ENCODE results near the gene PSMD9.
"Not testable (repeated sequence)": the region's sequence is repeated elsewhere in the genome, so short reads cannot be mapped to it uniquely, and the experiment has no call there.

The PSMD9 gene

DNA sequence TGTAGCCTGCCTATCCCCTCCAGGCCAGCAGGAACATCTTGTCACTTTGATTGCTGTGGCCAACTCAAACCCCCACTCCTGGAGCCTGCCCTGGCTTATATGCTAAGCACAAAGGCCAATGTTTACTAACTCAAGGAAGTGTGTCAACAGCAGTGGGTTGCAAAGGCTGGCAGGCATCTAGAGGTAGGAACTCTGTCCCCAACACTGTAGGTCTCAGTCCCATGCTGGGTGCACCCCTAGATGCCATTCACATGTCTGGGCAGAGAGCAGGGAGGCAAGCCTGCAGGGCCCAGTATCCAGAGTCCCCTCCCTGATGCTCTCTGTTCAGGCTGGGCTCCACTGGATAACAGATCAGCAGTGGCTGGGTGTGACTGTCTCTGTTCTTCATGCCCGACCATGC lies 28.3 kb upstream of the PSMD9 start:
- no peak for DNase-seq (ENCODE audit: low read depth)
- H3K4me3 ChIP-seq (ENCODE audit: control insufficient read depth, low read depth, low read length): no peak overlapping the region
- TF ChIP-seq, protein P1, sequence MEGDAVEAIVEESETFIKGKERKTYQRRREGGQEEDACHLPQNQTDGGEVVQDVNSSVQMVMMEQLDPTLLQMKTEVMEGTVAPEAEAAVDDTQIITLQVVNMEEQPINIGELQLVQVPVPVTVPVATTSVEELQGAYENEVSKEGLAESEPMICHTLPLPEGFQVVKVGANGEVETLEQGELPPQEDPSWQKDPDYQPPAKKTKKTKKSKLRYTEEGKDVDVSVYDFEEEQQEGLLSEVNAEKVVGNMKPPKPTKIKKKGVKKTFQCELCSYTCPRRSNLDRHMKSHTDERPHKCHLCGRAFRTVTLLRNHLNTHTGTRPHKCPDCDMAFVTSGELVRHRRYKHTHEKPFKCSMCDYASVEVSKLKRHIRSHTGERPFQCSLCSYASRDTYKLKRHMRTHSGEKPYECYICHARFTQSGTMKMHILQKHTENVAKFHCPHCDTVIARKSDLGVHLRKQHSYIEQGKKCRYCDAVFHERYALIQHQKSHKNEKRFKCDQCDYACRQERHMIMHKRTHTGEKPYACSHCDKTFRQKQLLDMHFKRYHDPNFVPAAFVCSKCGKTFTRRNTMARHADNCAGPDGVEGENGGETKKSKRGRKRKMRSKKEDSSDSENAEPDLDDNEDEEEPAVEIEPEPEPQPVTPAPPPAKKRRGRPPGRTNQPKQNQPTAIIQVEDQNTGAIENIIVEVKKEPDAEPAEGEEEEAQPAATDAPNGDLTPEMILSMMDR (IDR thresholded peaks at IDR 0.05; ENCODE audit: control insufficient read depth, insufficient read depth, low read depth, low read length, missing control alignments): no peak

DNA sequence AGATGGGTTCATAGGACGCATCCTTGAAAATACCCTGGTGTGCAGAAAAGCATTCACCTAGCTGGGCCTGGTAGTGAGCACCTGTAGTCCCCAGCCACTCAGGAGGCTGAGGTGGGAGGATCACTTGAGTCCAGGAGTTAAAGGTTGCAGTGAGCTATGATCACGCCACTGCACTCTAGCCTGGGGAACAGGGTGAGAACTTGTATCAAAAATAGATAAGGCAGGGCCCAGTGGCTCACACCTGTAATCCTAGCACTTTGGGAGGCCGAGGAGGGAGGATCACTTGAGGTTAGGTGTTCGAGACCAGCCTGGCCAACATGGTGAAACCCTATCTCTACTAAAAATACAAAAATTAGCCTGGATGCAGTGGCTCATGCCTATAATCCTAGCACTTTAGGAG lies 27.9 kb upstream of the PSMD9 start:
- H3K4me3 ChIP-seq (ENCODE audit: control insufficient read depth, low read depth, low read length); DNase-seq (ENCODE audit: low read depth): not testable (repeated sequence)

DNA sequence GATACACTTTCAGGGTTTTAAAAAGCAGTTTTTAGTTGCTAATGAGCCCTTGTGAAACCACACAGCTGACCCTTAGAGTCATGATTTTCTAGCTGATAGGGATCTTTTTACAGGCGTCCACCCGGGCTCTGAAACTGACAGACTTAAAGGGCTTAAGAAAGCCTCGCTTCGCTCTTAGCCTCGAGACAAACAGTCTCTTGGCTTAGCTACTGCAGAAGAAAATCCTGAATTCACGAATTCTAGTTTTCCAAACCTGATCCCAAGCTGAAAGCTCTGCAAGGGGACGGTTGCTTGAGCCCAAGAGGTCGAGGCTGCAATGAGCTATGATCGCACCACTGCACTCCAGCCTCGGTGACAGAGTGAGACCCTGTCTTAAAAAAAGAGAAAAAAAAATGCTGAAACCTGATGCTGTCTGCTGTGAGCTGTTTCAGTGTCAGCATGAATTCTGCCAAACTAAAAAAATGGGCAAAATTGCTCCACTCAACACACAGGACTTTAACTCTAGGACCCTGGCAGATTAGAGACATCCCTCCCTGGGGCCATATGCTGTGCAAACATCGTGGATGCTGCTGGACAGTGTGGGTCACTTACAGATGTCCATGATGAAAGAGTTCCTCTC lies 26.8 kb upstream of the PSMD9 start:
- TF ChIP-seq, protein P1 (IDR thresholded peaks at IDR 0.05; ENCODE audit: control insufficient read depth, insufficient read depth, low read depth, low read length, missing control alignments): no peak
- DNase-seq (ENCODE audit: low read depth): no peak
- no peak overlapping the region; the same call in 1 of the 2 replicates for H3K4me3 ChIP-seq (ENCODE audit: control insufficient read depth, low read depth, low read length)

DNA sequence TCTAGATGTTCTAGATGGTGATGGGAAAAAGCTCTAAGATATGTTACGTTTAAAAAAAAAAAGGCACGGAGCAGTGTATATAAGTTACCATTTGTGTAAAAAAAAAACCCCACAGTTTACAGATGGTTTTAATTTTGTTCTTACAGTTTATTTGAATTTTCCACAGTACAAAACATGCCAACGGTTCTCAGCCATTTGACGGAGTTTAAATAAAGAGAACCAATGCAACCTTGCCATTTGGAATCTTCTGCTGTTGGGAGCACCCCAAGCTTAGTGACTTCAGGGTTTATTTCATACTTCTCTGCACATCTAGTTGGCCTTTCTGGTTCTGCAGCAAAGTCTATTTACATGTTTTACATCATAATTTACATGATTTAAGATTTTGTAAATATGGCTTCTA lies 22.3 kb upstream of the PSMD9 start:
- DNase-seq (ENCODE audit: low read depth): no peak
- no peak overlapping the region for H3K4me3 ChIP-seq (ENCODE audit: control insufficient read depth, low read depth, low read length)
- TF ChIP-seq, protein P1 (IDR thresholded peaks at IDR 0.05; ENCODE audit: control insufficient read depth, insufficient read depth, low read depth, low read length, missing control alignments): no peak

DNA sequence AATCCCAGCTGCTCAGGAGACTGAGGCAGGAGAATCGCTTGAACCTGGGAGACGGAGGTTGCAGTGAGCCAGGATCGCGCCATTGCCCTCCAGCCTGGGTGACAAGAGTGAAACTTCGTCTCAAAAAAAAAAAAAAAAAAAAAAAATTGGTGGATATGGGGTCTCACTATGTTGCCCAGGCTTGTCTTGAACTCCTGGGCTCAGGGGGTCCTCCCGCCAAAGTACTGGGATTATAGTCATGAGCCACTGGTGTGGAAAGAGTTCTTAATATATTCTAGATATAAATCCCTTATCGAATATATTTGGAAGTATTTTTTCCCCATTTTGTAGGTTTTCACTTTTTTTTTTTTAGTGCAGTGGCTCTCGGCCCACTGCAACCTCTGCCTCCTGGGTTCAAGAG lies 19.4 kb upstream of the PSMD9 start:
- not testable (repeated sequence) for DNase-seq (ENCODE audit: low read depth)

DNA sequence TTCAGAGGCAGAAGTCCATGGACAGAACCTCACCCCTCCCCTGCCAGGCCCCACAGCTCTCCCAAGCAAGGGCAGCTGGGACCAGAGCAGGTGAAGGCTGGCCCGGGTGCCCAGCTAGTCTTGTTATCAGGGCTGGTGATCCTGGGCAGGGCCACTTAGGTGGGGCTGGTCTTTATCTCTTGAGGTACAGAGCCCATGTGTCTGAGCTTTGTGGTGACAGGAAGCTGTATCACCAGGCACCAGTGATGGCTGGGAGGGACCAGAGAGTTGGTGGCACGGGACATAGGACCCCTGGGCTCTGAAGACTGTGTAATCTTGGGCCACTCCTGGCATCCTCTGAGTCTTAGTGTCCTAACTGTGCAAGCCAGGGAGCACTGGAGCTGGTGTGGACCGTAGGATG lies 17.1 kb upstream of the PSMD9 start:
- TF ChIP-seq, protein P1 (IDR thresholded peaks at IDR 0.05; ENCODE audit: control insufficient read depth, insufficient read depth, low read depth, low read length, missing control alignments): no peak
- no peak for DNase-seq (ENCODE audit: low read depth)
- no peak overlapping the region for H3K4me3 ChIP-seq (ENCODE audit: control insufficient read depth, low read depth, low read length)

More for the DNA sequence above, 19.4 kb upstream of the PSMD9 start:
- H3K4me3 ChIP-seq (ENCODE audit: control insufficient read depth, low read depth, low read length): not testable (repeated sequence)

DNA sequence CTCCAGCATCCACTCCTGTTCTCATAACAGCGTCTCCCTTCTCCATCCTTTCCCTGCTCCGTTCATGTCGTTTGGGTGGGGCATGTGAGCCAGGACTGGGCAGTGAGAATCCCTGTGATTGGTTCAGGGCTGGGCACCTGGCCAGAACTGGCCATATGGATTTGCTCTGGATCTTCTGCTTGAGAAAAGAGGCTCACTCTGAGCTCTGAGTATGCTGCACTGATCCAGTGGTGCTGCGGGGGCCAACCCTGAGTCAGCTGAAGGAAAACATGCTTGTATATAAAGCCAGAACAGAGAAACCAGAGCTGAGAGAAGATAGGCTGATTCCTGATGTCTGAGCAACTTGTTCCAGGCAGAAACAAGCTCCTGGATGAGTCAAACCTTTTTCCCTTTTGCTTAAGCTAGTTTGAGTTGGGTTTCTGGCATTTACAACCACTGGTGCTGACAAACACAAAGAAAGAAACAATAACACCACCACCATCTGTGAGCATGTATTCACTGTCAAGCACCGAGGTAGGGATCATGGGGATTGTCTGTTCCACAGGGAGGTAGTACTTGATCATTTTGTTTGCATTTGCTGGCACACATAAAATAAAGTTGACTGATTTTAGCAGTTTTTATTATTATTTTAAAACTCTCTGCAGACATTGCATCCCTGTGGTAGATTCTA lies 15.9 kb upstream of the PSMD9 start:
- DNase-seq (ENCODE audit: low read depth): peak; percentile 89
- H3K4me3 ChIP-seq (ENCODE audit: control insufficient read depth, low read depth, low read length): no peak overlapping the region

More for the DNA sequence above, 15.9 kb upstream of the PSMD9 start:
- TF ChIP-seq, protein P1 (IDR thresholded peaks at IDR 0.05; ENCODE audit: control insufficient read depth, insufficient read depth, low read depth, low read length, missing control alignments): no peak

All from AG09309 (cell line).